Measurements from ENCODE around the gene SUZ12. TPM values are rescaled to one million over a fixed set of nuclear protein-coding genes. Genes with fewer than 3 reads are reported as not detected.
"Not testable (repeated sequence)": the region's sequence is repeated elsewhere in the genome, so short reads cannot be mapped to it uniquely, and the experiment has no call there.

The SUZ12 gene
- polyA plus RNA-seq, 1 experiment = 24.1 TPM

DNA sequence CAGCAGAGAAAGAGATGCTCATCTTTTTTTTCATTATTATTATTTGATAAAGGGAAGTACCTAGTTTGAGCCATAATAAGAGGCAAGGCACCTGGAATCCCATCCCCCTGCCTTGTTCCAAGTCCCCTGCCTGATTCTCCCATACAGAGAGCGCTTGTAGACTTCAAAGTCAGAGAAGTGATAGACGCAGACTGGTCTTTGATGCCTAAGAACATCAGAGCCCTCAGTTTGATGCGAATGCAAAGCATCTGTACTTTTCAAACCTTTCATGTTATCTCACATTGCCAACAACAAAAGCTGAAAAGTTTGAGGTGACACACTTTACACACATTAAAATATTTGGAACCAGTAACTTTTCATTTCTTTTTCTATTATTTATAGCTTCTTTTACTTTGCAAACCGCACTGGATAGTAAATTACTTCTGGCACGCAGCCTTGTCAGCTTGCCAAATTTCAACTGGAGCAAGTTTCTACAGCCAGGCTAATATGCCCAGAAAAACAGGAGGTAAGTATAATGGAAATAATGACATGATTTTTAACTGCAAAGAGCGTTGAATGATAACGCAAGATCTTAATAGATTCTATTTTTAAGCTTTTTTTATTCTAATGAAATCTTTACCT lies 29.4 kb upstream of the SUZ12 start:
- no peak overlapping the region for H3K27ac ChIP-seq (ENCODE audit: low read depth, low read length)
- CTCF ChIA-PET = interaction anchor here (1.0 to 1.4 kb wide), 2 partner anchors 350 to 471 kb away, joined by 3 to 5 read pairs; no protein-coding TSS in a partner anchor
- no peak for TF ChIP-seq CTCF (IDR thresholded peaks at IDR 0.05; ENCODE audit: low read depth, low read length)
- no peaks in the 10 kb centered on the region for H3K27me3 ChIP-seq (ENCODE audit: control insufficient read depth, insufficient read depth, low read length)
- DNase-seq (ENCODE audit: low read depth, low spot score) = peak; percentile 21
- H3K4me3 ChIP-seq (ENCODE audit: low read depth, low read length) = no peak overlapping the region
- no peaks in the 10 kb centered on the region for H3K9me3 ChIP-seq (ENCODE audit: control insufficient read depth, insufficient read depth, low read length)
- POLR2A ChIA-PET = no interaction called here

- CTCF ChIA-PET = interaction anchor here (1.0 to 1.1 kb wide), 2 partner anchors 231 to 350 kb away, joined by 3 to 5 read pairs; no protein-coding TSS in a partner anchor
- no peak overlapping the region for H3K4me3 ChIP-seq (ENCODE audit: low read depth, low read length)
Observed at GRCh38 chr17:31908386-31908785, 28.4 kb upstream of the SUZ12 start.

DNA sequence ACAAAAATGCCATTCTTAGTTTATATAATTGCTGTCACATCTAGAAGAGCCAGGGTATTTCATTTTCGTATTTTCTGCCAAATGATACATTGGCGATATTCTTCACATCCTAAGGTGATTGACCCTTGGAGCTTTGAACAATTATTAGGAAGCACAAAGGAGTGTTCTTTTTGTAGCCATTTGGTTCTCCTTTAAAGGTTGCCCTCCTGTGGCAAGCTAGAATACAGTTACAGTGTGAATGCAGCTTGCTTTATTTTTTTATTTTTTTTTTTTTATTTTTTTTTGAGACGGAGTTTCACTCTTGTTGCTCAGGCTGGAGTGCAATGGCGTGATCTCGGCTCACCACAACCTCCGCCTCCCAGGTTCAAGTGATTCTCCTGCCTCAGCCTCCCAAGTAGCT lies 24.1 kb upstream of the SUZ12 start:
- POLR2A ChIA-PET = not testable (repeated sequence)

More at GRCh38 chr17:31908386-31908785, 28.4 kb upstream of the SUZ12 start:
- no peaks in the 10 kb centered on the region for H3K9me3 ChIP-seq (ENCODE audit: control insufficient read depth, insufficient read depth, low read length)
- no peak overlapping the region for H3K27ac ChIP-seq (ENCODE audit: low read depth, low read length)
- POLR2A ChIA-PET = no interaction called here
- DNase-seq (ENCODE audit: low read depth, low spot score) = no peak
- no peak for TF ChIP-seq CTCF (IDR thresholded peaks at IDR 0.05; ENCODE audit: low read depth, low read length)
- no peaks in the 10 kb centered on the region for H3K27me3 ChIP-seq (ENCODE audit: control insufficient read depth, insufficient read depth, low read length)

GRCh38 chr17:31915456-31916100 lies 21.2 kb upstream of the SUZ12 start:
- no peaks in the 10 kb centered on the region; the same call in 1 of the 2 replicates for H3K9me3 ChIP-seq (ENCODE audit: control insufficient read depth, insufficient read depth, low read length)
- no peak for DNase-seq (ENCODE audit: low read depth, low spot score)
- POLR2A ChIA-PET = no interaction called here
- CTCF ChIA-PET = interaction anchor here (0.8 to 2.3 kb wide), 2 partner anchors 9 to 15 kb away, joined by 4 to 5 read pairs; partner anchors contain the start of gene UTP6
- no peak overlapping the region for H3K4me3 ChIP-seq (ENCODE audit: low read depth, low read length)
- TF ChIP-seq CTCF (IDR thresholded peaks at IDR 0.05; ENCODE audit: low read depth, low read length) = no peak
- H3K27me3 ChIP-seq (ENCODE audit: control insufficient read depth, insufficient read depth, low read length) = no peaks in the 10 kb centered on the region
- no peak overlapping the region for H3K27ac ChIP-seq (ENCODE audit: low read depth, low read length)

More for the DNA sequence above, 24.1 kb upstream of the SUZ12 start:
- peak; percentile 48 for TF ChIP-seq CTCF (IDR thresholded peaks at IDR 0.05; ENCODE audit: low read depth, low read length)
- not testable (repeated sequence) for H3K27ac ChIP-seq (ENCODE audit: low read depth, low read length); H3K9me3 ChIP-seq (ENCODE audit: control insufficient read depth, insufficient read depth, low read length); H3K4me3 ChIP-seq (ENCODE audit: low read depth, low read length); H3K27me3 ChIP-seq (ENCODE audit: control insufficient read depth, insufficient read depth, low read length); DNase-seq (ENCODE audit: low read depth, low spot score)
- CTCF ChIA-PET = interaction anchor here (0.6 to 3.2 kb wide), 7 partner anchors 8 to 498 kb away, joined by 3 to 19 read pairs (median 3); partner anchors contain the start of genes LRRC37B and UTP6

Data from AG04450 (cell line).